Peyer's patch (tissue), 4 donors: ENCODE measurements around the gene ITPR1.

Source experiments
- POLR2A ChIP-seq, 2 donors: fragments of 450-650 bp; IDR thresholded peaks; one replicate each; pipeline ENCODE4 v1.5.1; 2017; ENCODE audit warnings: antibody characterized with exemption in 2 of 2, mild to moderate bottlenecking in 2 of 2, moderate library complexity in 2 of 2
- TF ChIP-seq, protein P1 (sequence below), 6 experiments: fragments of 450-650 bp in 4 of 6; fragments of 200-600 bp in 2 of 6; sonication (generic) in 1 of 6; IDR thresholded peaks; one replicate each; pipeline ENCODE4 v1.5.1; 2017 to 2019; ENCODE audit warnings: antibody characterized with exemption in 6 of 6, mild to moderate bottlenecking in 3 of 6, moderate library complexity in 1 of 6

DNA sequence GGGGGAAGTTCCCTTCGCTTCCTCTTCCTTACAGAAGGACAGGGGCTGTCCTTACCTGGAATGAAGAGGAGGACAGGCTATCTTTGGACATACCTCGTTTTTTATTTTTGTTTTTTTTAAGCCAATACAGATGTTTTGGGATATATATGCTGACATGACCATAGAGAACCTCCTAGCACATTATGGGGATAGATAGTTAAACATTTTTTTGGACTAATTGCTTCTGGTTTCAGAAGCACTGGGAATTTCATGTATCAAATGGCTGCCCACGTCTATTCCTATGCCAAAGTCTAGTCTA lies 247.9 kb downstream of the ITPR1 start:
- TF ChIP-seq, protein P1, sequence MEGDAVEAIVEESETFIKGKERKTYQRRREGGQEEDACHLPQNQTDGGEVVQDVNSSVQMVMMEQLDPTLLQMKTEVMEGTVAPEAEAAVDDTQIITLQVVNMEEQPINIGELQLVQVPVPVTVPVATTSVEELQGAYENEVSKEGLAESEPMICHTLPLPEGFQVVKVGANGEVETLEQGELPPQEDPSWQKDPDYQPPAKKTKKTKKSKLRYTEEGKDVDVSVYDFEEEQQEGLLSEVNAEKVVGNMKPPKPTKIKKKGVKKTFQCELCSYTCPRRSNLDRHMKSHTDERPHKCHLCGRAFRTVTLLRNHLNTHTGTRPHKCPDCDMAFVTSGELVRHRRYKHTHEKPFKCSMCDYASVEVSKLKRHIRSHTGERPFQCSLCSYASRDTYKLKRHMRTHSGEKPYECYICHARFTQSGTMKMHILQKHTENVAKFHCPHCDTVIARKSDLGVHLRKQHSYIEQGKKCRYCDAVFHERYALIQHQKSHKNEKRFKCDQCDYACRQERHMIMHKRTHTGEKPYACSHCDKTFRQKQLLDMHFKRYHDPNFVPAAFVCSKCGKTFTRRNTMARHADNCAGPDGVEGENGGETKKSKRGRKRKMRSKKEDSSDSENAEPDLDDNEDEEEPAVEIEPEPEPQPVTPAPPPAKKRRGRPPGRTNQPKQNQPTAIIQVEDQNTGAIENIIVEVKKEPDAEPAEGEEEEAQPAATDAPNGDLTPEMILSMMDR (IDR thresholded peaks at IDR 0.05): no peak
- no peak for TF ChIP-seq POLR2A (IDR thresholded peaks at IDR 0.05)
